ENCODE measurements around the gene PPP1R1A. TPM values are rescaled to one million over a fixed set of nuclear protein-coding genes. Genes with fewer than 3 reads are reported as not detected.
A peak's percentile ranks its signal among the peaks of the same experiment; 100 is the strongest.

Gene PPP1R1A
- total and polyA plus RNA-seq, 9 of the 15 experiments (the other 6 are each of a cell fraction or from before 2014, with no cell fraction given) = not detected

DNA sequence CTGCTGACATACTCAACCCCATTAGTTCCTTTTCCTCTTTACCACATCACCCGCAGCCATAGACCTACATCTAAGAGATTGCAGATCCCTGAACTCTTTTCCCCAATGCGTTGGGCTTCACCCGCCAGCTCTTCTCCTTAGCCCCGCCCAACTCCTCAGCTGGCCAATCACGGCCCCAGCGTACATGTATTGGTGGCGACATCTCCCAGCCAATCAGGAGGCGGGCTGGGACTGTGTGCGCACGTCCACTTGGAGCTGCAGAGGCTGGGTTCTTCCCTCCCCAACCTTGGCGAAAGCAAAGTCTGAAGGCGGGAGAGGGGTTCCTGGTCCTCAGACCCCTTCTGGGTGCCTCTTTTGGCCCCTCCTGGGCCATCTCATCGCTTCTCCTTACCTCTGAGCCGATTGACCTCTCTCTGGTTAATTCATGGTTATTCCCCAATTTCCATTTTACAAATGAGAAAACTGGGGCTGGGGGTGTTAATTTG lies 28.0 kb downstream of the PPP1R1A start (continued):
- TF ChIP-seq, protein P1, sequence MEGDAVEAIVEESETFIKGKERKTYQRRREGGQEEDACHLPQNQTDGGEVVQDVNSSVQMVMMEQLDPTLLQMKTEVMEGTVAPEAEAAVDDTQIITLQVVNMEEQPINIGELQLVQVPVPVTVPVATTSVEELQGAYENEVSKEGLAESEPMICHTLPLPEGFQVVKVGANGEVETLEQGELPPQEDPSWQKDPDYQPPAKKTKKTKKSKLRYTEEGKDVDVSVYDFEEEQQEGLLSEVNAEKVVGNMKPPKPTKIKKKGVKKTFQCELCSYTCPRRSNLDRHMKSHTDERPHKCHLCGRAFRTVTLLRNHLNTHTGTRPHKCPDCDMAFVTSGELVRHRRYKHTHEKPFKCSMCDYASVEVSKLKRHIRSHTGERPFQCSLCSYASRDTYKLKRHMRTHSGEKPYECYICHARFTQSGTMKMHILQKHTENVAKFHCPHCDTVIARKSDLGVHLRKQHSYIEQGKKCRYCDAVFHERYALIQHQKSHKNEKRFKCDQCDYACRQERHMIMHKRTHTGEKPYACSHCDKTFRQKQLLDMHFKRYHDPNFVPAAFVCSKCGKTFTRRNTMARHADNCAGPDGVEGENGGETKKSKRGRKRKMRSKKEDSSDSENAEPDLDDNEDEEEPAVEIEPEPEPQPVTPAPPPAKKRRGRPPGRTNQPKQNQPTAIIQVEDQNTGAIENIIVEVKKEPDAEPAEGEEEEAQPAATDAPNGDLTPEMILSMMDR (IDR thresholded peaks at IDR 0.05 in 2 of 3, conservative IDR thresholded peaks at IDR 0.05 in 1 of 3; ENCODE audit: insufficient read depth in 2 of 3, low read depth in 1 of 3, low read length in 3 of 3) = no peak
- TF ChIP-seq KAT8 (IDR thresholded peaks at IDR 0.05; ENCODE audit: low read depth) (no peak), PHF8 (IDR thresholded peaks at IDR 0.05; ENCODE audit: borderline replicate concordance, low read length) (peak; percentile 62; the same call in 1 of the 2 replicates), SIN3A (IDR thresholded peaks at IDR 0.05; ENCODE audit: borderline replicate concordance in 2 of 2, control insufficient read depth in 1 of 2, low read depth in 2 of 2, low read length in 2 of 2) (no peak), DPF2 (IDR thresholded peaks at IDR 0.05) (no peak), BRD9 (IDR thresholded peaks at IDR 0.05; ENCODE audit: low read depth, partially characterized antibody) (no peak), NFIC (IDR thresholded peaks at IDR 0.05) (no peak), ZNF354B (CRISPR knock-in tag; IDR thresholded peaks at IDR 0.05) (no peak), ZNF76 (CRISPR knock-in tag; IDR thresholded peaks at IDR 0.05; ENCODE audit: borderline replicate concordance) (no peak), ILF3 (IDR thresholded peaks at IDR 0.05; ENCODE audit: borderline replicate concordance) (no peak), TAF15 (IDR thresholded peaks at IDR 0.05; ENCODE audit: low read depth, low read length) (no peak), RBM25 (IDR thresholded peaks at IDR 0.05; ENCODE audit: low read depth, low read length, severe bottlenecking) (peak; percentile 46), NR2C2 (CRISPR knock-in tag; IDR thresholded peaks at IDR 0.05) (no peak), NR2C2 (tag; IDR thresholded peaks at IDR 0.05) (no peak), CEBPG (CRISPR knock-in tag; IDR thresholded peaks at IDR 0.05) (no peak), CEBPG (tag; conservative IDR thresholded peaks at IDR 0.05 in 1 of 2, IDR thresholded peaks at IDR 0.05 in 1 of 2) (peak in 1 of 2 experiments; percentile 18; a peak in 1 of 4 replicates)
- TF ChIP-seq, protein P2, sequence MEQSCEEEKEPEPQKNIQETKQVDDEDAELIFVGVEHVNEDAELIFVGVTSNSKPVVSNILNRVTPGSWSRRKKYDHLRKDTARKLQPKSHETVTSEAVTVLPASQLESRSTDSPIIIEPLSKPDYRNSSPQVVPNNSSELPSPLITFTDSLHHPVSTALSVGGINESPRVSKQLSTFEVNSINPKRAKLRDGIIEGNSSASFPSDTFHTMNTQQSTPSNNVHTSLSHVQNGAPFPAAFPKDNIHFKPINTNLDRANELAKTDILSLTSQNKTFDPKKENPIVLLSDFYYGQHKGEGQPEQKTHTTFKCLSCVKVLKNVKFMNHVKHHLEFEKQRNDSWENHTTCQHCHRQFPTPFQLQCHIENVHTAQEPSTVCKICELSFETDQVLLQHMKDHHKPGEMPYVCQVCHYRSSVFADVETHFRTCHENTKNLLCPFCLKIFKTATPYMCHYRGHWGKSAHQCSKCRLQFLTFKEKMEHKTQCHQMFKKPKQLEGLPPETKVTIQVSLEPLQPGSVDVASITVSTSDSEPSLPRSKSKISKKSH (CRISPR knock-in tag; IDR thresholded peaks at IDR 0.05) = no peak
- TF ChIP-seq, protein P3, sequence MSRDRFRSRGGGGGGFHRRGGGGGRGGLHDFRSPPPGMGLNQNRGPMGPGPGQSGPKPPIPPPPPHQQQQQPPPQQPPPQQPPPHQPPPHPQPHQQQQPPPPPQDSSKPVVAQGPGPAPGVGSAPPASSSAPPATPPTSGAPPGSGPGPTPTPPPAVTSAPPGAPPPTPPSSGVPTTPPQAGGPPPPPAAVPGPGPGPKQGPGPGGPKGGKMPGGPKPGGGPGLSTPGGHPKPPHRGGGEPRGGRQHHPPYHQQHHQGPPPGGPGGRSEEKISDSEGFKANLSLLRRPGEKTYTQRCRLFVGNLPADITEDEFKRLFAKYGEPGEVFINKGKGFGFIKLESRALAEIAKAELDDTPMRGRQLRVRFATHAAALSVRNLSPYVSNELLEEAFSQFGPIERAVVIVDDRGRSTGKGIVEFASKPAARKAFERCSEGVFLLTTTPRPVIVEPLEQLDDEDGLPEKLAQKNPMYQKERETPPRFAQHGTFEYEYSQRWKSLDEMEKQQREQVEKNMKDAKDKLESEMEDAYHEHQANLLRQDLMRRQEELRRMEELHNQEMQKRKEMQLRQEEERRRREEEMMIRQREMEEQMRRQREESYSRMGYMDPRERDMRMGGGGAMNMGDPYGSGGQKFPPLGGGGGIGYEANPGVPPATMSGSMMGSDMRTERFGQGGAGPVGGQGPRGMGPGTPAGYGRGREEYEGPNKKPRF (IDR thresholded peaks at IDR 0.05; ENCODE audit: low read depth, low read length) = no peak
- TF ChIP-seq, protein P4, sequence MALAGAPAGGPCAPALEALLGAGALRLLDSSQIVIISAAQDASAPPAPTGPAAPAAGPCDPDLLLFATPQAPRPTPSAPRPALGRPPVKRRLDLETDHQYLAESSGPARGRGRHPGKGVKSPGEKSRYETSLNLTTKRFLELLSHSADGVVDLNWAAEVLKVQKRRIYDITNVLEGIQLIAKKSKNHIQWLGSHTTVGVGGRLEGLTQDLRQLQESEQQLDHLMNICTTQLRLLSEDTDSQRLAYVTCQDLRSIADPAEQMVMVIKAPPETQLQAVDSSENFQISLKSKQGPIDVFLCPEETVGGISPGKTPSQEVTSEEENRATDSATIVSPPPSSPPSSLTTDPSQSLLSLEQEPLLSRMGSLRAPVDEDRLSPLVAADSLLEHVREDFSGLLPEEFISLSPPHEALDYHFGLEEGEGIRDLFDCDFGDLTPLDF (CRISPR knock-in tag; IDR thresholded peaks at IDR 0.05) = no peak
- TF ChIP-seq, protein P5, sequence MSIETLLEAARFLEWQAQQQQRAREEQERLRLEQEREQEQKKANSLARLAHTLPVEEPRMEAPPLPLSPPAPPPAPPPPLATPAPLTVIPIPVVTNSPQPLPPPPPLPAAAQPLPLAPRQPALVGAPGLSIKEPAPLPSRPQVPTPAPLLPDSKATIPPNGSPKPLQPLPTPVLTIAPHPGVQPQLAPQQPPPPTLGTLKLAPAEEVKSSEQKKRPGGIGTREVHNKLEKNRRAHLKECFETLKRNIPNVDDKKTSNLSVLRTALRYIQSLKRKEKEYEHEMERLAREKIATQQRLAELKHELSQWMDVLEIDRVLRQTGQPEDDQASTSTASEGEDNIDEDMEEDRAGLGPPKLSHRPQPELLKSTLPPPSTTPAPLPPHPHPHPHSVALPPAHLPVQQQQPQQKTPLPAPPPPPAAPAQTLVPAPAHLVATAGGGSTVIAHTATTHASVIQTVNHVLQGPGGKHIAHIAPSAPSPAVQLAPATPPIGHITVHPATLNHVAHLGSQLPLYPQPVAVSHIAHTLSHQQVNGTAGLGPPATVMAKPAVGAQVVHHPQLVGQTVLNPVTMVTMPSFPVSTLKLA (conservative IDR thresholded peaks at IDR 0.05) = no peak
